HCT116 (cell line): Measurements from ENCODE around the gene CATSPERZ. TPM values are rescaled to one million over a fixed set of nuclear protein-coding genes. Genes with fewer than 3 reads are reported as not detected.

Experiments
- ATAC-seq: fragments of 200-7000 bp; cut with Tn5 transposase; 2 replicates; pipeline ENCODE4 v1.9.1; 2020; ENCODE audit warnings: mild to moderate bottlenecking, moderate library complexity
- BruUV-seq: library from RNA; stranded (reverse); fragments of 400-500 nt; replicated peaks from 2 replicates; lab custom pipeline; 2021; lab: Mats Ljungman, UMichigan
- CTCF ChIA-PET: fragments of 300-600 bp; sonication (Branson Sonifier 250); formaldehyde crosslinking; loops from one replicate; lab custom pipeline; 2021; ENCODE audit warnings: antibody characterized with exemption; lab: Charles Lee
- POLR2A ChIA-PET: fragments of 300-600, 350-600 bp; sonication (Branson Sonifier 250); formaldehyde crosslinking; loops from one replicate; lab custom pipeline; 2021; ENCODE audit warnings: antibody characterized with exemption; lab: Charles Lee
- RAD21 ChIA-PET, 2 experiments: fragments of 300-600 bp; sonication (Branson Sonifier 250); formaldehyde crosslinking; loops; one replicate each; lab custom pipeline; 2023; ENCODE audit warnings: low total read pairs in 2 of 2; ENCODE audit not compliant: uncharacterized antibody in 2 of 2, unreplicated experiment in 2 of 2, low non-redundant PET in 1 of 2; lab: Charles Lee
- DNase-seq: peaks from one replicate; pipeline ENCODE4 v3.0.0-alpha.2; 2010; ENCODE audit warnings: low read depth, low spot score
- H2AFZ ChIP-seq: fragments of 200-600 bp; shearing (Covaris generic), sonication (generic); 2 replicates; pipeline ENCODE4 v1.6.1; 2017; ENCODE audit warnings: low read depth, mixed run types, mixed read lengths, antibody characterized with exemption, low read length; ENCODE audit not compliant: poor library complexity, severe bottlenecking
- H3K27ac ChIP-seq: 2 replicates; pipeline ENCODE4 v1.5.1; 2012; ENCODE audit warnings: low read depth, low read length
- H3K27me3 ChIP-seq: fragments of 200-600 bp; sonication (generic); 2 replicates; pipeline ENCODE4 v1.6.1; 2016; ENCODE audit warnings: mixed run types, low read length, mixed read lengths; ENCODE audit not compliant: insufficient read depth
- H3K36me3 ChIP-seq, 2 experiments: fragments of 200-500 bp in 1 of 2; fragments of 200-600 bp in 1 of 2; sonication (Bioruptor generic) in 1 of 2; sonication (generic) in 1 of 2; 2 replicates each; pipeline versions ENCODE4 v1.5.1 to v1.6.1; 2014 to 2016; ENCODE audit warnings: low read length in 2 of 2, inconsistent platforms in 1 of 2, mixed read lengths in 1 of 2, mixed run types in 1 of 2; ENCODE audit not compliant: insufficient read depth in 2 of 2, control insufficient read depth in 1 of 2
- H3K4me1 ChIP-seq, 2 experiments: fragments of 200-600 bp in 1 of 2; sonication (generic) in 1 of 2; 2 replicates each; pipeline versions ENCODE4 v1.5.1 to v1.6.1; 2012 to 2017; ENCODE audit warnings: low read length in 2 of 2, inconsistent platforms in 1 of 2, mild to moderate bottlenecking in 1 of 2, mixed read lengths in 1 of 2, mixed run types in 1 of 2, moderate library complexity in 1 of 2; ENCODE audit not compliant: insufficient read depth in 2 of 2, control insufficient read depth in 1 of 2
- H3K4me2 ChIP-seq: fragments of 200-600 bp; sonication (generic); 2 replicates; pipeline ENCODE4 v1.6.1; 2017; ENCODE audit warnings: mixed run types, low read length, mixed read lengths
- H3K4me3 ChIP-seq, 2 experiments: fragments of 200-600 bp in 1 of 2; sonication (generic) in 1 of 2; replicated peaks in 1 of 2; 2 replicates each; pipeline ENCODE4 v1.5.1; 2011 to 2016; ENCODE audit warnings: low read length in 2 of 2, control low read depth in 1 of 2, low read depth in 1 of 2, mild to moderate bottlenecking in 1 of 2, mixed read lengths in 1 of 2, mixed run types in 1 of 2
- H3K79me2 ChIP-seq: fragments of 200-600 bp; sonication (generic); 2 replicates; pipeline ENCODE4 v1.6.1; 2017; ENCODE audit warnings: mild to moderate bottlenecking, mixed run types, low read length, moderate library complexity, mixed read lengths; ENCODE audit not compliant: insufficient read depth
- H3K9ac ChIP-seq: fragments of 200-600 bp; sonication (generic); 2 replicates; pipeline ENCODE4 v1.6.1; 2016; ENCODE audit warnings: low read length, mixed read lengths
- H3K9me2 ChIP-seq: fragments of 200-600 bp; sonication (generic), shearing (Covaris generic); 2 replicates; pipeline ENCODE4 v1.6.1; 2017; ENCODE audit warnings: mixed run types, mild to moderate bottlenecking, moderate library complexity; ENCODE audit not compliant: insufficient read depth
- H3K9me3 ChIP-seq, 2 experiments: fragments of 200-500 bp in 1 of 2; fragments of 200-600 bp in 1 of 2; sonication (Bioruptor generic) in 1 of 2; sonication (generic) in 1 of 2; 2 replicates each; pipeline ENCODE4 v1.6.1; 2014 to 2017; ENCODE audit warnings: low read length in 2 of 2, mixed read lengths in 2 of 2, inconsistent platforms in 1 of 2, low read depth in 1 of 2, mild to moderate bottlenecking in 1 of 2, mixed run types in 1 of 2, moderate library complexity in 1 of 2; ENCODE audit not compliant: control insufficient read depth in 1 of 2, insufficient read depth in 1 of 2
- H4K20me1 ChIP-seq: fragments of 200-600 bp; sonication (generic), shearing (Covaris generic); 2 replicates; pipeline ENCODE4 v1.6.1; 2017; ENCODE audit warnings: mixed run types, mild to moderate bottlenecking, moderate library complexity; ENCODE audit not compliant: insufficient read depth
- ATF3 ChIP-seq: IDR thresholded peaks from 2 replicates; pipeline ENCODE4 v1.6.1; 2012
- CBX3 ChIP-seq: IDR thresholded peaks from 2 replicates; pipeline ENCODE4 v1.6.1; 2012; ENCODE audit warnings: low read depth
- CEBPB ChIP-seq: IDR thresholded peaks from 2 replicates; pipeline ENCODE4 v1.6.1; 2012; ENCODE audit warnings: low read depth
- CTCF ChIP-seq, 3 experiments: fragments of 200-600 bp in 1 of 3; sonication (generic) in 1 of 3; IDR thresholded peaks in 2 of 3; conservative IDR thresholded peaks in 1 of 3; 2 replicates each; pipeline ENCODE4 v1.5.1; 2012 to 2017; ENCODE audit warnings: low read depth in 2 of 3, low read length in 2 of 3, antibody characterized with exemption in 1 of 3, borderline replicate concordance in 1 of 3, control low read depth in 1 of 3, mild to moderate bottlenecking in 1 of 3, mixed read lengths in 1 of 3, mixed run types in 1 of 3, moderate library complexity in 1 of 3; ENCODE audit not compliant: insufficient read depth in 1 of 3
- EGR1 ChIP-seq: IDR thresholded peaks from 2 replicates; pipeline ENCODE4 v1.6.1; 2012; ENCODE audit warnings: low read depth
- ELF1 ChIP-seq: IDR thresholded peaks from 2 replicates; pipeline ENCODE4 v1.6.1; 2012; ENCODE audit warnings: low read depth, borderline replicate concordance
- EZH2 ChIP-seq: fragments of 200-600 bp; sonication (generic); IDR thresholded peaks from 2 replicates; pipeline ENCODE4 v1.6.1; 2017; ENCODE audit warnings: antibody characterized with exemption, mixed run types
- EZH2phosphoT487 ChIP-seq: fragments of 200-600 bp; IDR thresholded peaks from 2 replicates; pipeline ENCODE4 v1.6.1; 2018; ENCODE audit warnings: antibody characterized with exemption, borderline replicate concordance
- FOSL1 ChIP-seq: IDR thresholded peaks from 2 replicates; pipeline ENCODE4 v1.6.1; 2012; ENCODE audit warnings: low read depth
- JUND ChIP-seq: IDR thresholded peaks from 2 replicates; pipeline ENCODE4 v1.6.1; 2012
- MAX ChIP-seq: IDR thresholded peaks from 2 replicates; pipeline ENCODE4 v1.6.1; 2012
- RAD21 ChIP-seq: IDR thresholded peaks from 2 replicates; pipeline ENCODE4 v1.6.1; 2012; ENCODE audit warnings: low read depth, mild to moderate bottlenecking
- SIN3A ChIP-seq: IDR thresholded peaks from 2 replicates; pipeline ENCODE4 v1.6.1; 2012; ENCODE audit warnings: low read depth
- TCF7L2 ChIP-seq: IDR thresholded peaks from 2 replicates; pipeline ENCODE4 v1.7.0; 2011; ENCODE audit warnings: borderline replicate concordance, inconsistent platforms; ENCODE audit not compliant: insufficient read depth, insufficient read length; ENCODE audit errors: extremely low read depth
- YY1 ChIP-seq: IDR thresholded peaks from 2 replicates; pipeline ENCODE4 v1.6.1; 2011; ENCODE audit warnings: low read length, low read depth, moderate library complexity, mild to moderate bottlenecking; ENCODE audit not compliant: insufficient replicate concordance; ENCODE audit errors: extremely low read depth
- ZFX ChIP-seq: fragments of 450-650 bp; IDR thresholded peaks from 2 replicates; pipeline ENCODE4 v1.6.1; 2017
- ZNF274 ChIP-seq: fragments of 200-500 bp; sonication (Bioruptor generic); IDR thresholded peaks from 2 replicates; pipeline ENCODE4 v1.6.1; 2014; ENCODE audit warnings: mild to moderate bottlenecking, low read depth, low read length, inconsistent platforms
- intact Hi-C: fragments of 100-400 bp; cut with micrococcal nuclease; formaldehyde crosslinking; loops from 2 replicates; pipeline ENCODE4 v1.10.0; 2022
- total RNA-seq: library from RNA; stranded (reverse); gene quantifications from one replicate; pipeline ENCODE4 v1.2.1, GENCODE V29; 2021; ENCODE audit not compliant: unreplicated experiment

Gene CATSPERZ
- total RNA-seq, 1 experiment from 2014 or later = 1.7 TPM

GRCh38 chr11:64253043-64253442 lies 47.1 kb upstream of the CATSPERZ start:
- Histone ChIP-seq H3K9me2 (no peaks in the 10 kb centered on the region), H3K27ac (peak overlapping the region; percentile 15; the same call in 1 of the 2 replicates), H2AFZ (no peak overlapping the region), H3K79me2 (peaks cover 35% of the 10 kb centered on the region)
- RAD21 ChIA-PET = no interaction called here
- no peak for TF ChIP-seq TCF7L2
- no peak for TF ChIP-seq ZFX
- TF ChIP-seq CBX3 = no peak
- TF ChIP-seq YY1 = no peak
- TF ChIP-seq RAD21 = no peak
- TF ChIP-seq ATF3 = no peak
- TF ChIP-seq ELF1 = no peak
- no peak for TF ChIP-seq ZNF274
- no peak for TF ChIP-seq JUND
- no peak for TF ChIP-seq EZH2
- TF ChIP-seq CEBPB = no peak
- TF ChIP-seq MAX = no peak
- no peak for TF ChIP-seq CTCF (IDR thresholded peaks at IDR 0.05 in 2 of 3, conservative IDR thresholded peaks at IDR 0.05 in 1 of 3; ENCODE audit: borderline replicate concordance in 1 of 3, insufficient read depth in 1 of 3, low read depth in 2 of 3, low read length in 2 of 3)
- no peak for TF ChIP-seq EZH2phosphoT487
- TF ChIP-seq EGR1 = no peak
- no peak for TF ChIP-seq SIN3A
- TF ChIP-seq FOSL1 = no peak
- TF ChIP-seq, all 23 proteins: peak for 0
- H4K20me1 ChIP-seq = no peaks in the 10 kb centered on the region
- DNase-seq (no peak), ATAC-seq (no peak)
- H3K4me2 ChIP-seq = peak overlapping the region; percentile 95
- no peaks in the 10 kb centered on the region for H3K9me3 ChIP-seq
- peak overlapping the region; percentile 97; the same call in 1 of the 2 replicates for H3K9ac ChIP-seq
- intact Hi-C loops = no loop called here
- H3K36me3 ChIP-seq = peaks cover 14 to 26% of the 10 kb centered on the region in 2 experiments; a peak in 3 of 4 replicates
- H3K4me1 ChIP-seq = peaks cover 23 to 56% of the 10 kb centered on the region in 2 experiments
- ChIA-PET POLR2A (interaction anchor here (0.7 to 1.9 kb wide), 7 partner anchors 10 to 102 kb away, joined by 3 to 10 read pairs (median 5); partner anchors contain the start of genes PRDX5 and TRMT112), CTCF (interaction anchor here (1.4 to 1.5 kb wide), 2 partner anchors 16 to 102 kb away, joined by 6 to 11 read pairs; no protein-coding TSS in a partner anchor)
- H3K4me3 ChIP-seq = peak overlapping the region in 1 of 2 experiments; percentile 98
- no peaks in the 10 kb centered on the region for H3K27me3 ChIP-seq
- TSS peak; percentile 54 for BruUV-seq
